A673 (cell line): ENCODE results near the gene JPT1. TPM values are rescaled to one million over a fixed set of nuclear protein-coding genes. Genes with fewer than 3 reads are reported as not detected.
A peak's percentile ranks its signal among the peaks of the same experiment; 100 is the strongest.
"Not testable (repeated sequence)": the region's sequence is repeated elsewhere in the genome, so short reads cannot be mapped to it uniquely, and the experiment has no call there.

ENCODE experiments used
- BruUV-seq: library from RNA; stranded (reverse); fragments of 400-500 nt; replicated peaks from 2 replicates; lab custom pipeline; 2021; lab: Mats Ljungman, UMichigan
- CTCF ChIA-PET: fragments of 300-600 bp; sonication (Branson Sonifier 250); formaldehyde crosslinking; loops from one replicate; lab custom pipeline; 2022; ENCODE audit warnings: antibody characterized with exemption; lab: Charles Lee
- POLR2A ChIA-PET: fragments of 300-600 bp; sonication (Branson Sonifier 250); formaldehyde crosslinking; loops from one replicate; lab custom pipeline; 2022; ENCODE audit warnings: antibody characterized with exemption; ENCODE audit not compliant: low non-redundant PET; lab: Charles Lee
- DNase-seq: peaks from one replicate; pipeline ENCODE4 v3.0.0-alpha.2; 2015; ENCODE audit warnings: low spot score
- H3K27ac ChIP-seq: fragments of 200-600 bp; sonication (generic); 2 replicates; pipeline ENCODE4 v1.5.1; 2016; ENCODE audit warnings: mixed run types, low read depth, mild to moderate bottlenecking, mixed read lengths, antibody characterized with exemption, low read length; ENCODE audit not compliant: poor library complexity, severe bottlenecking
- H3K27me3 ChIP-seq: fragments of 200-600 bp; sonication (generic); replicated peaks from 2 replicates; pipeline ENCODE4 v1.6.1; 2017; ENCODE audit warnings: mixed run types, low read depth, mild to moderate bottlenecking, mixed read lengths, antibody characterized with exemption, low read length; ENCODE audit not compliant: insufficient read depth, poor library complexity
- H3K36me3 ChIP-seq: fragments of 200-600 bp; sonication (generic); 2 replicates; pipeline ENCODE4 v1.6.1; 2016; ENCODE audit warnings: mixed run types, mild to moderate bottlenecking, mixed read lengths, antibody characterized with exemption, low read length; ENCODE audit not compliant: insufficient read depth, poor library complexity, severe bottlenecking
- H3K4me1 ChIP-seq: fragments of 200-600 bp; sonication (generic); 2 replicates; pipeline ENCODE4 v1.6.1; 2017; ENCODE audit warnings: mixed run types, mild to moderate bottlenecking, mixed read lengths, antibody characterized with exemption, low read length; ENCODE audit not compliant: insufficient read depth, poor library complexity, severe bottlenecking
- H3K4me3 ChIP-seq: fragments of 200-600 bp; sonication (generic); 2 replicates; pipeline ENCODE4 v1.5.1; 2016; ENCODE audit warnings: low read depth, mixed run types, mild to moderate bottlenecking, mixed read lengths, low read length; ENCODE audit not compliant: poor library complexity, severe bottlenecking
- H3K9me3 ChIP-seq: fragments of 200-600 bp; sonication (generic); 2 replicates; pipeline ENCODE4 v1.6.1; 2016; ENCODE audit warnings: mixed run types, low read depth, mild to moderate bottlenecking, mixed read lengths, antibody characterized with exemption, low read length; ENCODE audit not compliant: poor library complexity, severe bottlenecking
- EZH2 ChIP-seq: fragments of 200-600 bp; sonication (generic); IDR thresholded peaks from 2 replicates; pipeline ENCODE4 v1.6.1; 2017; ENCODE audit warnings: borderline replicate concordance, low read depth, mild to moderate bottlenecking, mixed read lengths, antibody characterized with exemption, low read length; ENCODE audit not compliant: poor library complexity, severe bottlenecking
- intact Hi-C: fragments of 100-400 bp; cut with micrococcal nuclease; formaldehyde crosslinking; loops from one replicate; pipeline ENCODE4 v1.10.0; 2022; ENCODE audit not compliant: unreplicated experiment
- total RNA-seq: library from RNA; stranded (reverse); gene quantifications from 2 replicates; pipeline ENCODE4 v1.2.3, GENCODE V29; 2021
- TF ChIP-seq, protein P1 (sequence below): fragments of 300-800, 200-600 bp; sonication (generic); conservative IDR thresholded peaks from 2 replicates; pipeline ENCODE4 v1.5.1; 2017; ENCODE audit warnings: low read depth, mild to moderate bottlenecking, antibody characterized with exemption, low read length, moderate library complexity, mixed read lengths

The JPT1 gene
- total RNA-seq, 1 experiment from 2014 or later = 526 TPM

DNA sequence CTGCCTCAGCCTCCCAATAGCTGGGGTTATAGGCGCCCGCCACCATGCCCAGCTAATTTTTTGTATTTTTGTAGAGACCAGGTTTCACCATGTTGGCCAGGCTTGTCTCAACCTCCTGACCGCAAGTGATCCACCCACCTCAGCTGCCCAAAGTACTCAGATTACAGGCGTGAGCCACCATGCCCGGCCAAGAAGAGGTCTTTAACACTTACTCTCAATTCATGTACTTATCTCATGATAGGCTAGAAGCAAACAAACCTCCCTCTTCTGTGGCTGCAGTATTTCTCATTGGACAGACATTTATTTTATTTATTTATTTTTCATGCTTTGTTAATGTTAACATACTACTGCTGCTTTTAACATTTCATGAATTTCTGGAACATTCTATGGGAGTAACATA, 15.8 kb downstream of the JPT1 start:
- H3K4me1 ChIP-seq = no peaks in the 10 kb centered on the region
- H3K4me3 ChIP-seq = no peak overlapping the region
- no TSS peak for BruUV-seq
- CTCF ChIA-PET = no interaction called here
- TF ChIP-seq EZH2 = no peak
- TF ChIP-seq, protein P1, sequence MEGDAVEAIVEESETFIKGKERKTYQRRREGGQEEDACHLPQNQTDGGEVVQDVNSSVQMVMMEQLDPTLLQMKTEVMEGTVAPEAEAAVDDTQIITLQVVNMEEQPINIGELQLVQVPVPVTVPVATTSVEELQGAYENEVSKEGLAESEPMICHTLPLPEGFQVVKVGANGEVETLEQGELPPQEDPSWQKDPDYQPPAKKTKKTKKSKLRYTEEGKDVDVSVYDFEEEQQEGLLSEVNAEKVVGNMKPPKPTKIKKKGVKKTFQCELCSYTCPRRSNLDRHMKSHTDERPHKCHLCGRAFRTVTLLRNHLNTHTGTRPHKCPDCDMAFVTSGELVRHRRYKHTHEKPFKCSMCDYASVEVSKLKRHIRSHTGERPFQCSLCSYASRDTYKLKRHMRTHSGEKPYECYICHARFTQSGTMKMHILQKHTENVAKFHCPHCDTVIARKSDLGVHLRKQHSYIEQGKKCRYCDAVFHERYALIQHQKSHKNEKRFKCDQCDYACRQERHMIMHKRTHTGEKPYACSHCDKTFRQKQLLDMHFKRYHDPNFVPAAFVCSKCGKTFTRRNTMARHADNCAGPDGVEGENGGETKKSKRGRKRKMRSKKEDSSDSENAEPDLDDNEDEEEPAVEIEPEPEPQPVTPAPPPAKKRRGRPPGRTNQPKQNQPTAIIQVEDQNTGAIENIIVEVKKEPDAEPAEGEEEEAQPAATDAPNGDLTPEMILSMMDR = no peak
- no peaks in the 10 kb centered on the region for H3K9me3 ChIP-seq
- H3K27me3 ChIP-seq = no peaks in the 10 kb centered on the region
- intact Hi-C loops = no loop called here
- peak overlapping the region; percentile 2 for H3K27ac ChIP-seq
- peaks cover 78% of the 10 kb centered on the region for H3K36me3 ChIP-seq
- DNase-seq = no peak
- POLR2A ChIA-PET = interaction anchor here (0.6 kb wide), 1 partner anchor 19 kb away, joined by 12 read pairs; no protein-coding TSS in a partner anchor

GRCh38 chr17:75137762-75138161, 16.6 kb downstream of the JPT1 start:
- H3K27ac ChIP-seq, intact Hi-C loops, H3K27me3 ChIP-seq, H3K4me3 ChIP-seq, POLR2A ChIA-PET, DNase-seq, H3K4me1 ChIP-seq, BruUV-seq, H3K9me3 ChIP-seq: not testable (repeated sequence)
- CTCF ChIA-PET = interaction anchor here (0.5 to 0.6 kb wide), 2 partner anchors 54 to 131 kb away, joined by 4 to 9 read pairs; no protein-coding TSS in a partner anchor
- H3K36me3 ChIP-seq = peaks cover 71% of the 10 kb centered on the region

- H3K36me3 ChIP-seq = peaks cover 56% of the 10 kb centered on the region
- peak overlapping the region; percentile 40 for H3K27ac ChIP-seq
- TF ChIP-seq, protein P1 = no peak
- no peak for TF ChIP-seq EZH2
- CTCF ChIA-PET = no interaction called here
- POLR2A ChIA-PET = no interaction called here
- intact Hi-C loops = no loop called here
- no peak overlapping the region for H3K4me3 ChIP-seq
- H3K27me3 ChIP-seq = no peaks in the 10 kb centered on the region
- H3K9me3 ChIP-seq = no peaks in the 10 kb centered on the region
- peaks cover 4% of the 10 kb centered on the region for H3K4me1 ChIP-seq
- BruUV-seq = no TSS peak
- DNase-seq = no peak
Observed at GRCh38 chr17:75135946-75136345, 18.4 kb downstream of the JPT1 start.

DNA sequence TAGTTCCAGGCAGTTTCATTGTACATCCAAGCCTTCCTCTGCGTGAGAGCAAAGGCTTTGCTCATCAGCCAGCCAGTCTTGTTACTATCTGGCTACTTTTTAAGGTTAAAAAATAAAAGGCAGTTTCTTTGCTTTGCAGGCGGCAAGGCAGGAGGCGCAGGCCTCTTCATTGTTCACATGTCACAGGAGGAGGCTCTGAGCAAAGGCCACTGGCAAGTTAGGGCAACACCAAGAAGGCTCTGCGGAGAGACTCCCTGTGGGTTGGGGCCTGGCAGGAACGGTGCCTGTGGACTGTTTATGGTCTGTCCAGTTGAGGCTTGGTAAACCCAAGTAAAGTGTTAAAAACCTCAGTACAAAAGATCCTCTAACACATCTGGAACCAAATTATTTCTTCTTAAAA, 18.9 kb downstream of the JPT1 start:
- intact Hi-C loops = no loop called here
- peaks cover 51% of the 10 kb centered on the region for H3K36me3 ChIP-seq
- peaks cover 7% of the 10 kb centered on the region for H3K4me1 ChIP-seq
- no peaks in the 10 kb centered on the region for H3K9me3 ChIP-seq
- H3K4me3 ChIP-seq = no peak overlapping the region
- BruUV-seq = TSS peak; percentile 25
- ChIA-PET CTCF (no interaction called here), POLR2A (no interaction called here)
- H3K27me3 ChIP-seq = no peaks in the 10 kb centered on the region
- TF ChIP-seq EZH2 = no peak
- TF ChIP-seq, protein P1 = no peak
- peak overlapping the region; percentile 40 for H3K27ac ChIP-seq
- DNase-seq = no peak

DNA sequence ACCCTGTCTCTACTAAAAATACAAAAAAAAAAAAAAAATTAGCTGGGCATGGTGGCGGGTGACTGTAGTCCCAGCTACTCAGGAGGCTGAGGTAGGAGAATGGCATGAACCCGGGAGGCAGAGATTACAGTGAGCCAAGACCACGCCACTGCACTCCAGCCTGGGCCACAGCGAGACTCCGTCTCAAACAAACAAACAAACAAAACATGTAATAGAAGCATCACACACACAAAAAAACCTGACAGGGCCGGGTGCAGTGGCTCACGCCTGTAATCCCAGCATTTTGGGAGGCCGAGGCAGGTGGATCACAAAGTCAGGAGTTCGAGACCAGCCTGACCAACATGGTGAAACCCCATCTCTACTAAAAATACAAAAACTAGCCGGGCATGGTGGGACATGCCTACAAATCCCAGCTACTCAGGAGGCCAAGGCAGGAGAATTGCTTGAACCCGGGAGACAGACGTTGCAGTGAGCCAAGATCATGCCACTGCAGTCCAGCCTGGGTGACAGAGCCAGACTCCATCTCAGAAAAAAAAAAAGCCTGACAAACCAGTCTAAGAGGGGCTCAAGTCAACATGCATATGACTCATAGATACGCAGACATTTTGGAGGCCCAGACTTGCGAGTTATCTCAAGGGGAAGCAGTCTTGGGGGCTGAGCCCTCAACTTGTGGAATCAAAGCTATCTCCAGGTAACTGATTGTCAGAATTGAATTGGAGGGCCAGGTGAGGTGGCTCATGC, 20.5 kb downstream of the JPT1 start:
- H3K27me3 ChIP-seq, H3K9me3 ChIP-seq, intact Hi-C loops, H3K4me3 ChIP-seq, H3K27ac ChIP-seq, CTCF ChIA-PET, DNase-seq, BruUV-seq, POLR2A ChIA-PET: not testable (repeated sequence)
- H3K4me1 ChIP-seq = peaks cover 12% of the 10 kb centered on the region
- peaks cover 43% of the 10 kb centered on the region for H3K36me3 ChIP-seq
